Loucy (cell line): Measurements from ENCODE around the gene FZR1.

ENCODE experiments used
- H2AFZ ChIP-seq: fragments of 200-600 bp; sonication (generic); 2 replicates; pipeline ENCODE4 v1.6.0; 2016; ENCODE audit warnings: antibody characterized with exemption, mild to moderate bottlenecking, low read length, moderate library complexity
- H3F3A ChIP-seq: fragments of 200-600 bp; 2 replicates; pipeline ENCODE4 v1.6.0; 2016; ENCODE audit warnings: antibody characterized with exemption, low read depth, mild to moderate bottlenecking
- H3K27me3 ChIP-seq: fragments of 200-600 bp; sonication (generic); 2 replicates; pipeline ENCODE4 v1.6.1; 2014; ENCODE audit warnings: low read length, mild to moderate bottlenecking; ENCODE audit not compliant: insufficient read depth, poor library complexity, severe bottlenecking
- H3K36me3 ChIP-seq: fragments of 200-600 bp; sonication (generic); 2 replicates; pipeline ENCODE4 v1.6.1; 2016; ENCODE audit warnings: low read length; ENCODE audit not compliant: insufficient read depth
- H3K4me1 ChIP-seq: fragments of 200-600 bp; sonication (generic); 2 replicates; pipeline ENCODE4 v1.5.1; 2014; ENCODE audit warnings: low read length, mild to moderate bottlenecking; ENCODE audit not compliant: insufficient read depth, poor library complexity, severe bottlenecking
- H3K4me2 ChIP-seq: fragments of 200-600 bp; sonication (generic); 2 replicates; pipeline ENCODE4 v1.6.0; 2014; ENCODE audit warnings: antibody characterized with exemption, low read length, low read depth, mild to moderate bottlenecking; ENCODE audit not compliant: poor library complexity, severe bottlenecking
- H3K4me3 ChIP-seq: fragments of 200-600 bp; sonication (generic); 2 replicates; pipeline ENCODE4 v1.5.1; 2014; ENCODE audit warnings: low read length, mild to moderate bottlenecking, mixed read lengths; ENCODE audit not compliant: poor library complexity, severe bottlenecking
- H3K79me2 ChIP-seq: fragments of 200-600 bp; sonication (generic); 2 replicates; pipeline ENCODE4 v1.6.1; 2014; ENCODE audit warnings: low read length; ENCODE audit not compliant: insufficient read depth
- H3K9ac ChIP-seq: fragments of 200-600 bp; sonication (generic); 2 replicates; pipeline ENCODE4 v1.6.0; 2014; ENCODE audit warnings: mild to moderate bottlenecking, low read depth, low read length, moderate library complexity; ENCODE audit not compliant: poor library complexity, severe bottlenecking
- H3K9me2 ChIP-seq: fragments of 200-600 bp; sonication (generic); replicated peaks from 2 replicates; pipeline ENCODE4 v1.6.1; 2016; ENCODE audit warnings: low read depth, low read length, mixed read lengths
- H3K9me3 ChIP-seq: fragments of 200-600 bp; sonication (generic); 2 replicates; pipeline ENCODE4 v1.6.1; 2014; ENCODE audit warnings: mild to moderate bottlenecking, antibody characterized with exemption, low read length, low read depth; ENCODE audit not compliant: insufficient read depth
- H4K20me1 ChIP-seq: fragments of 200-600 bp; sonication (generic); 2 replicates; pipeline ENCODE4 v1.6.0; 2014; ENCODE audit warnings: antibody characterized with exemption, low read length, mild to moderate bottlenecking; ENCODE audit not compliant: insufficient read depth, poor library complexity, severe bottlenecking
- EZH2phosphoT487 ChIP-seq: fragments of 200-600 bp; IDR thresholded peaks from 2 replicates; pipeline ENCODE4 v1.6.1; 2018; ENCODE audit warnings: antibody characterized with exemption, mild to moderate bottlenecking, moderate library complexity, borderline replicate concordance
- TF ChIP-seq, protein P1 (sequence below): fragments of 200-600 bp; sonication (generic); conservative IDR thresholded peaks from 2 replicates; pipeline ENCODE4 v1.5.1; 2014; ENCODE audit warnings: mild to moderate bottlenecking, antibody characterized with exemption, low read length

FZR1 gene

GRCh38 chr19:3576696-3577443 lies 70.8 kb downstream of the FZR1 start:
- Histone ChIP-seq H3K9me2 (no peaks in the 10 kb centered on the region), H3F3A (0 out of 2 replicates have a peak, but pooled peaks cover 3% of the 10 kb centered on the region), H3K36me3 (peaks cover 7% of the 10 kb centered on the region; the same call in 1 of the 2 replicates), H3K4me3 (no peak overlapping the region), H3K4me2 (no peak overlapping the region), H2AFZ (no peak overlapping the region), H3K79me2 (peaks cover 9% of the 10 kb centered on the region), H3K9me3 (no peaks in the 10 kb centered on the region), H3K9ac (no peak overlapping the region), H4K20me1 (peaks cover 22% of the 10 kb centered on the region), H3K4me1 (peaks cover 8% of the 10 kb centered on the region), H3K27me3 (no peaks in the 10 kb centered on the region)
- TF ChIP-seq, protein P1, sequence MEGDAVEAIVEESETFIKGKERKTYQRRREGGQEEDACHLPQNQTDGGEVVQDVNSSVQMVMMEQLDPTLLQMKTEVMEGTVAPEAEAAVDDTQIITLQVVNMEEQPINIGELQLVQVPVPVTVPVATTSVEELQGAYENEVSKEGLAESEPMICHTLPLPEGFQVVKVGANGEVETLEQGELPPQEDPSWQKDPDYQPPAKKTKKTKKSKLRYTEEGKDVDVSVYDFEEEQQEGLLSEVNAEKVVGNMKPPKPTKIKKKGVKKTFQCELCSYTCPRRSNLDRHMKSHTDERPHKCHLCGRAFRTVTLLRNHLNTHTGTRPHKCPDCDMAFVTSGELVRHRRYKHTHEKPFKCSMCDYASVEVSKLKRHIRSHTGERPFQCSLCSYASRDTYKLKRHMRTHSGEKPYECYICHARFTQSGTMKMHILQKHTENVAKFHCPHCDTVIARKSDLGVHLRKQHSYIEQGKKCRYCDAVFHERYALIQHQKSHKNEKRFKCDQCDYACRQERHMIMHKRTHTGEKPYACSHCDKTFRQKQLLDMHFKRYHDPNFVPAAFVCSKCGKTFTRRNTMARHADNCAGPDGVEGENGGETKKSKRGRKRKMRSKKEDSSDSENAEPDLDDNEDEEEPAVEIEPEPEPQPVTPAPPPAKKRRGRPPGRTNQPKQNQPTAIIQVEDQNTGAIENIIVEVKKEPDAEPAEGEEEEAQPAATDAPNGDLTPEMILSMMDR: no peak
- TF ChIP-seq EZH2phosphoT487: no peak

- H3K27me3 ChIP-seq: no peaks in the 10 kb centered on the region
- no peaks in the 10 kb centered on the region for H3K9me3 ChIP-seq
- H3K9ac ChIP-seq: no peak overlapping the region
- H3K4me1 ChIP-seq: peaks cover 4% of the 10 kb centered on the region
- no peak overlapping the region for H3K4me3 ChIP-seq
- peaks cover 7% of the 10 kb centered on the region; the same call in 1 of the 2 replicates for H3K36me3 ChIP-seq
- H3F3A ChIP-seq: 0 out of 2 replicates have a peak, but pooled peaks cover 3% of the 10 kb centered on the region
- peaks cover 9% of the 10 kb centered on the region for H3K79me2 ChIP-seq
- H3K4me2 ChIP-seq: no peak overlapping the region
- no peak overlapping the region for H2AFZ ChIP-seq
- no peaks in the 10 kb centered on the region for H3K9me2 ChIP-seq
- peaks cover 22% of the 10 kb centered on the region for H4K20me1 ChIP-seq
- TF ChIP-seq, protein P1: no peak
- no peak for TF ChIP-seq EZH2phosphoT487
These were observed 71.7 kb downstream of the FZR1 start for GRCh38 chr19:3577723-3578344.

DNA sequence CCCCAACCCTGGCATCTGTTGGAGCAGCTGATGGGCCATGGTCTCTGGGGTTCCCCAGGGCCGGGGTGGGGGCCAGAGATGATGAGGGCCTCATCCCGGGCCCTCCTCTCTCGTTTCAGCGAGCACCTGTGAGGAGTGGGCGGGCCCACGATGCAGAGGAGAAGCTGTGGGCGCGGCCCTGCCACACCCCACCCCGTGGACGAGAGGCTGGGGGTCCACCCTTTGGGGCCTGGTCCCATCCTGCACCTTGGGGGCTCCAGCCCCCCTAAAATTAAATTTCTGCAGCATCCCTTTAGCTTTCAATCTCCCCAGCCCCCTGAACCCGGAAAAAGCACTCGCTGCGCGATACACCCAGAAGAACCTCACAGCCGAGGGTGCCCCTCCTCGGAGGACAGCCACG lies 72.3 kb downstream of the FZR1 start:
- Histone ChIP-seq H3K27me3 (no peaks in the 10 kb centered on the region), H3K4me3 (no peak overlapping the region), H2AFZ (no peak overlapping the region), H3K4me1 (peaks cover 4% of the 10 kb centered on the region), H3K9me2 (no peaks in the 10 kb centered on the region), H3K9me3 (no peaks in the 10 kb centered on the region), H3K9ac (no peak overlapping the region), H3F3A (0 out of 2 replicates have a peak, but pooled peaks cover 3% of the 10 kb centered on the region), H3K36me3 (peaks cover 7% of the 10 kb centered on the region; the same call in 1 of the 2 replicates), H3K79me2 (peaks cover 4% of the 10 kb centered on the region), H4K20me1 (peaks cover 17% of the 10 kb centered on the region), H3K4me2 (no peak overlapping the region)
- TF ChIP-seq, protein P1: no peak
- TF ChIP-seq EZH2phosphoT487: no peak
